OCI-LY1 (cell line): ENCODE results near the gene NELL2.
"Not testable (repeated sequence)": the region's sequence is repeated elsewhere in the genome, so short reads cannot be mapped to it uniquely, and the experiment has no call there.

Experiments
- H2AFZ ChIP-seq: fragments of 200-600 bp; sonication (generic), shearing (Covaris generic); 2 replicates; pipeline ENCODE4 v1.6.0; 2014; ENCODE audit warnings: antibody characterized with exemption, mild to moderate bottlenecking, low read length
- H3F3A ChIP-seq: fragments of 200-600 bp; sonication (generic), shearing (Covaris generic); 2 replicates; pipeline ENCODE4 v1.6.0; 2014; ENCODE audit warnings: mild to moderate bottlenecking, antibody characterized with exemption, low read length, moderate library complexity; ENCODE audit not compliant: insufficient read depth
- H3K27ac ChIP-seq: fragments of 200-600 bp; sonication (generic); 2 replicates; pipeline ENCODE4 v1.5.1; 2014; ENCODE audit warnings: low read length, mixed run types, mild to moderate bottlenecking, low read depth; ENCODE audit not compliant: poor library complexity, severe bottlenecking
- H3K27me3 ChIP-seq: fragments of 200-600 bp; sonication (generic); 2 replicates; pipeline ENCODE4 v1.6.0; 2014; ENCODE audit warnings: antibody characterized with exemption, mild to moderate bottlenecking, low read length, moderate library complexity; ENCODE audit not compliant: insufficient read depth
- H3K36me3 ChIP-seq: fragments of 200-600 bp; sonication (generic); 2 replicates; pipeline ENCODE4 v1.6.1; 2014; ENCODE audit warnings: mild to moderate bottlenecking, antibody characterized with exemption, low read length, moderate library complexity, mixed read lengths; ENCODE audit not compliant: insufficient read depth
- H3K4me1 ChIP-seq: fragments of 200-600 bp; sonication (generic); 2 replicates; pipeline ENCODE4 v1.5.1; 2014; ENCODE audit warnings: mild to moderate bottlenecking, low read length, moderate library complexity; ENCODE audit not compliant: insufficient read depth, severe bottlenecking
- H3K4me2 ChIP-seq: fragments of 200-600 bp; sonication (generic), shearing (Covaris generic); 2 replicates; pipeline ENCODE4 v1.6.1; 2014; ENCODE audit warnings: low read length
- H3K4me3 ChIP-seq: fragments of 200-600 bp; sonication (generic); 2 replicates; pipeline ENCODE4 v1.5.1; 2014; ENCODE audit warnings: low read length, low read depth, mild to moderate bottlenecking, mixed read lengths; ENCODE audit not compliant: poor library complexity, severe bottlenecking
- H3K79me2 ChIP-seq: fragments of 200-600 bp; shearing (Covaris generic); 2 replicates; pipeline ENCODE4 v1.6.1; 2016; ENCODE audit warnings: mixed run types, low read length, mixed read lengths; ENCODE audit not compliant: insufficient read depth
- H3K9ac ChIP-seq: fragments of 200-600 bp; sonication (generic), shearing (Covaris generic); 2 replicates; pipeline ENCODE4 v1.6.1; 2014; ENCODE audit warnings: mild to moderate bottlenecking, low read length, mixed read lengths
- H3K9me2 ChIP-seq: fragments of 200-600 bp; sonication (generic), shearing (Covaris generic); 2 replicates; pipeline ENCODE4 v1.6.1; 2014; ENCODE audit warnings: low read depth, mild to moderate bottlenecking, low read length, mixed read lengths
- H3K9me3 ChIP-seq: fragments of 200-600 bp; shearing (Covaris generic); 2 replicates; pipeline ENCODE4 v1.6.1; 2014; ENCODE audit warnings: low read length, mixed read lengths
- H4K20me1 ChIP-seq: fragments of 200-600 bp; sonication (generic), shearing (Covaris generic); 2 replicates; pipeline ENCODE4 v1.6.0; 2016; ENCODE audit warnings: mild to moderate bottlenecking, low read length; ENCODE audit not compliant: insufficient read depth
- EZH2 ChIP-seq: fragments of 200-600 bp; sonication (generic), shearing (Covaris generic); IDR thresholded peaks from 2 replicates; pipeline ENCODE4 v1.8.0; 2017; ENCODE audit warnings: borderline replicate concordance, mixed run types, mild to moderate bottlenecking, antibody characterized with exemption, low read length, moderate library complexity, mixed read lengths
- TF ChIP-seq, protein P1 (sequence below): fragments of 200-600 bp; sonication (generic), shearing (Covaris generic); IDR thresholded peaks from 2 replicates; pipeline ENCODE4 v1.5.1; 2017; ENCODE audit warnings: mild to moderate bottlenecking, antibody characterized with exemption, low read length, moderate library complexity, mixed read lengths

Gene NELL2

DNA sequence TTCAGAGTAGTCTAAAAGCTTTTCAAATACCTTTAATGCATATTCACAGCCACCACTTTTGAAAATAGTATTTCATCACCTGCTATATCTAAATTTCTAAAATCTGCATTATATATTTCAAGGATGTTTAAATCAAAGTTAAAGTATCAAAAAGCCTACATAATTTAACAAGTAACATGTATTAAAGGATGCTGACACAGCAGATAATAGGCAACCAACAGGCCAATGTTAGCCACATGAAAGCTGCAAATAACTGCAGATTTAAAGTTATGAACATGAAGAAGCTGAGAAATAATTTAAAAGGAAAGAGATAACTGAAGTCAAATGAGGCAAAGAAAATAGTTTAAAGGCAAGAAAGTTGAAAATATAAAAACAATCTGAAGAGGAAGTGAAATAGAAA is 39.8 kb upstream of the NELL2 start:
- Histone ChIP-seq H3K27ac (no peak overlapping the region), H3K4me3 (no peak overlapping the region), H2AFZ (no peak overlapping the region), H4K20me1 (no peaks in the 10 kb centered on the region), H3K9me2 (no peaks in the 10 kb centered on the region), H3K79me2 (no peaks in the 10 kb centered on the region), H3K9ac (no peak overlapping the region), H3K9me3 (no peaks in the 10 kb centered on the region), H3K27me3 (no peaks in the 10 kb centered on the region), H3F3A (no peaks in the 10 kb centered on the region), H3K36me3 (no peaks in the 10 kb centered on the region), H3K4me1 (peaks cover 5% of the 10 kb centered on the region), H3K4me2 (no peak overlapping the region)
- no peak for TF ChIP-seq EZH2

DNA sequence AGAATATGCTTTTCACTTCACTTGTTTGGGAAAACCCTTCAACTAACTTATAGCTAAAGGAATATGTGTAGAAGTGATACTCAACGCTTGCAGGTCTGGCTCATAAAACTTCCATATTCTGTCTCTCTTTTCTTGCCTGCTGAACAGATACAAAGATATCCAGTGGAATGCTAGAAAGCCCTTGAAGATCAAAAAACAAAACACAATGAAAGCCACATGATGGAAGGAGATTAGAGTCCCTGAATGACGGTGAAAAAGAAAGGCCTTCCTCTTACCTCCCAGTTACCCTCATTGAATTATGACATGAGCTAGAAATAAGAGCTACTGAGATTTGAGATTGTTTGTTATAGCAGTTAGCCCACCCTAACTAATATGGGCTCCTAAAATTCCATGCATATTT is 28.2 kb upstream of the NELL2 start:
- TF ChIP-seq, protein P1, sequence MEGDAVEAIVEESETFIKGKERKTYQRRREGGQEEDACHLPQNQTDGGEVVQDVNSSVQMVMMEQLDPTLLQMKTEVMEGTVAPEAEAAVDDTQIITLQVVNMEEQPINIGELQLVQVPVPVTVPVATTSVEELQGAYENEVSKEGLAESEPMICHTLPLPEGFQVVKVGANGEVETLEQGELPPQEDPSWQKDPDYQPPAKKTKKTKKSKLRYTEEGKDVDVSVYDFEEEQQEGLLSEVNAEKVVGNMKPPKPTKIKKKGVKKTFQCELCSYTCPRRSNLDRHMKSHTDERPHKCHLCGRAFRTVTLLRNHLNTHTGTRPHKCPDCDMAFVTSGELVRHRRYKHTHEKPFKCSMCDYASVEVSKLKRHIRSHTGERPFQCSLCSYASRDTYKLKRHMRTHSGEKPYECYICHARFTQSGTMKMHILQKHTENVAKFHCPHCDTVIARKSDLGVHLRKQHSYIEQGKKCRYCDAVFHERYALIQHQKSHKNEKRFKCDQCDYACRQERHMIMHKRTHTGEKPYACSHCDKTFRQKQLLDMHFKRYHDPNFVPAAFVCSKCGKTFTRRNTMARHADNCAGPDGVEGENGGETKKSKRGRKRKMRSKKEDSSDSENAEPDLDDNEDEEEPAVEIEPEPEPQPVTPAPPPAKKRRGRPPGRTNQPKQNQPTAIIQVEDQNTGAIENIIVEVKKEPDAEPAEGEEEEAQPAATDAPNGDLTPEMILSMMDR = no peak
- TF ChIP-seq EZH2 = no peak
- no peak overlapping the region for H2AFZ ChIP-seq
- no peaks in the 10 kb centered on the region for H4K20me1 ChIP-seq
- H3K79me2 ChIP-seq = no peaks in the 10 kb centered on the region
- no peak overlapping the region for H3K9ac ChIP-seq
- H3K9me2 ChIP-seq = no peaks in the 10 kb centered on the region
- H3K4me3 ChIP-seq = no peak overlapping the region
- no peaks in the 10 kb centered on the region for H3K9me3 ChIP-seq
- H3K27ac ChIP-seq = no peak overlapping the region
- no peaks in the 10 kb centered on the region for H3K27me3 ChIP-seq
- no peak overlapping the region for H3K4me2 ChIP-seq
- H3K36me3 ChIP-seq = no peaks in the 10 kb centered on the region
- no peaks in the 10 kb centered on the region for H3K4me1 ChIP-seq
- H3F3A ChIP-seq = no peaks in the 10 kb centered on the region

DNA sequence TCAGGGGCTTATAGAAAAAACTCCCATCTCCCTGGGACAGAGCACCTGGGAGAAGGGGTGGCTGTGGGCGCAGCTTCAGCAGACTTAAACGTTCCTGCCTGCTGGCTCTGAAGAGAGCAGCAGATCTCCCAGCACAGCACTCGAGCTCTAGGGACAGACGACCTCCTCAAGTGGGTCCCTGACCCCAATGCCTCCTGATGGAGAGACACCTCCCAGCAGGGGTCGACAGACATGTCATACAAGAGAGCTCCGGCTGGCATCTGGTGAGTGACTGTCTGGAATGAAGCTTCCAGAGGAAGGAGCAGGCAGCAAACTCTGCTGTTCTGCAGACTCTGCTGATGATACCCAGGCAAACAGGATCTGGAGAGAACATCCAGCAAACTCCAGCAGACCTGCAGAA is 22.0 kb upstream of the NELL2 start:
- H3K36me3 ChIP-seq, H3K27ac ChIP-seq, H3K9me3 ChIP-seq, H3K27me3 ChIP-seq, H3K4me1 ChIP-seq, H4K20me1 ChIP-seq, H3K9ac ChIP-seq, H2AFZ ChIP-seq, H3F3A ChIP-seq, H3K79me2 ChIP-seq, H3K4me2 ChIP-seq, H3K4me3 ChIP-seq, H3K9me2 ChIP-seq: not testable (repeated sequence)

DNA sequence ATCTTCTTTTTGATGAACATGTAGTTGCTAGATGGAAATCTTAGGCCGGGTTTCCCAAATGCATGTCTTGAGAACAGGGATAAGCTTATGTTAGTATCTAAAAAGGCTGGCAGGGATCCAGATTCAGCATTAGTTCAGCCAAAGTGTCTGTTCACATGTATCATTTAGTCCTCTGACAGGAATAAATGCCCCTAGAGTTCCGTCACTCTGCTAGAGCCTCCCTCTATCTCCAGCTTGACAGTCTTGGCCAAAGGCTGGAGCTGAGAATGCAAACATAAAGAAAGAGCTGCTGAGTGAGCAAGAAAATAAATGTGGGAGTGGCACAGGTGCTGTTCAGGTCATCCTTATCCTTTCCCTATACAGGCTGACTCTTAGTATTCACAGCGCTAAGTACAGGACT is 13.8 kb upstream of the NELL2 start:
- Histone ChIP-seq H3K36me3 (no peaks in the 10 kb centered on the region), H3K4me3 (no peak overlapping the region), H3K4me2 (no peak overlapping the region), H3K79me2 (no peaks in the 10 kb centered on the region), H3F3A (no peaks in the 10 kb centered on the region), H4K20me1 (no peaks in the 10 kb centered on the region), H3K9ac (no peak overlapping the region), H3K27ac (no peak overlapping the region), H3K4me1 (no peaks in the 10 kb centered on the region), H3K27me3 (no peaks in the 10 kb centered on the region), H3K9me2 (no peaks in the 10 kb centered on the region), H3K9me3 (no peaks in the 10 kb centered on the region), H2AFZ (no peak overlapping the region)
- no peak for TF ChIP-seq EZH2
- TF ChIP-seq, protein P1 = no peak
